GM18505 (cell line): ENCODE data around the gene MYT1.
"Not testable (repeated sequence)": the region's sequence is repeated elsewhere in the genome, so short reads cannot be mapped to it uniquely, and the experiment has no call there.

Experiments used
- ATAC-seq: cut with Tn5 transposase; IDR thresholded peaks from one replicate; pipeline ENCODE4 v1.9.1; 2021; ENCODE audit not compliant: unreplicated experiment
- POLR2A ChIP-seq: IDR thresholded peaks from 4 replicates; pipeline ENCODE4 v1.6.1; 2011; ENCODE audit warnings: borderline replicate concordance; ENCODE audit not compliant: insufficient read depth, insufficient read length; ENCODE audit errors: extremely low read depth

Gene MYT1

DNA sequence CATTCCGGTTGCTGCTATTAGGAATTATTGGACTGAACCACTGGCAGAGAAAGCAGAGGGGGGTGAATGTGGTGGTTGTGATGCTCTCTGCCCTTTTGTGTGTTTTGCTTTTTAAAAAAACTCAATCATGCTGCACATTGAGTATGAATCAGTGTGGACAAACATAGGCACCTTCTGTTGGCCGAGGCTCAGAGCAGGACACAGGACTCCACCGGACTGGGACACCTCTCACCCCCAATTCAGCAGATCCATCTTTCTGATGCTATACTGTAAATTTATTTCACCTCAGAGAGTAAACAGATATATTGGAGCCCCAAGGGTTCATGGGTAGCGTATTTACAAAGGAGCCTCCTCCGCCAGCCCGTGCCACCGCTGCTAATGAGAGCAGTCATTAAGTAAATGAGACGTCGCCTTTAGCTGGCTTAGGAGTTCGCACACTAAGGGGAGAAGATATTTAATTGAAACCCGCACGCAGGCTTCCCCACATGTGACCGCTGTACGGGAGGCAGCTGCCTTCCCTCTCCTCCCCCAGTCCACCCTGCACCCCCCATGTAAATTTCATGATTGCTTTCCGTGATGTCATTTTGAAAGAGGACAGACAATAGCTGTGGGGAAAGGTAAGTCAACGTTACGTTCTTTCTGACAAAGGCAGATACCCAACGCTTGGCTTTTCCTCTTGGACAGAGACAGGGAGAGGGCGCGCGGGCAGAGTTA, at the start of gene MYT1:
Gene MYT1, plus strand, starts transcription at position 330 of the 714 bp plus-strand sequence. CDS start 34,410 bp downstream, outside the sequence.
- TF ChIP-seq POLR2A, result no peak
- ATAC-seq, result no peak

DNA sequence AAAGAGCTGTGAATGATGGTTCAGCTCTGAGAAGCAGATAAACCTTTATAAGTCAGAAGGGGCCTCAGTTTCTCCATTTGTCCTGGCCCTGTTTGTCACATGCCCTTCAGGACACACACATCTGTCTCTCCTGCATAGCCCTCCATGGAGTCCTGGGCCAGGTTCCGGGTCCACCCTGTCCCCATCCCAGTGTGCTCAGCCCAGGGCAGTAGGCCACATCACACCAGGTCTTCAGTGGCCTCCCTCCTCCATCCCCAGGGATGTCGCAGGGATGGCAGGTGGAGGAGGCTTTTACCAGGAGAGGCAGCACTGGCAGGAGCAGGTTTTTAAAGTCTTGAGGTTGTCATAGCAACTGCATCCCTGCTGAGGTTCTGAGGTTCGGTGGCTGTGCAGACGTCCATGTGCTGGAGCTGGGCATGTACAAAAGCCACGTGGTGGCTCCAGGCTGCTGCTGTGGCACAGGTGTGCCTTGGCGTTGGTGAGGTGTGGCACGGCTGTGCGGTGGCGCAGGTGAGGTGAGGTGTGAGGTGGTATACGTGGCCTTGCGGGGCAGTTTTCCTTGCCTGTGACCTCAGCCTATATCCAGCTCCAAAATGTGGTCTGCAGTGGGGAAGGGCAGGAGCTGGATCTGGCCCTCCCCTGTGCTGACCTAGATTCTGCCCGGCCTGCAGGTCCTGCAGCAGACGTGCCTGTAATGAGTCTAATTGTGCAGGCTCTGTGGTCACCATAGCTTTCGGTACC, 48.9 kb upstream of the MYT1 start:
- no peak for ATAC-seq
- no peak for TF ChIP-seq POLR2A

GRCh38 chr20:64116016-64116415, 48.2 kb upstream of the MYT1 start:
- ATAC-seq, result no peak
- TF ChIP-seq POLR2A, result no peak

DNA sequence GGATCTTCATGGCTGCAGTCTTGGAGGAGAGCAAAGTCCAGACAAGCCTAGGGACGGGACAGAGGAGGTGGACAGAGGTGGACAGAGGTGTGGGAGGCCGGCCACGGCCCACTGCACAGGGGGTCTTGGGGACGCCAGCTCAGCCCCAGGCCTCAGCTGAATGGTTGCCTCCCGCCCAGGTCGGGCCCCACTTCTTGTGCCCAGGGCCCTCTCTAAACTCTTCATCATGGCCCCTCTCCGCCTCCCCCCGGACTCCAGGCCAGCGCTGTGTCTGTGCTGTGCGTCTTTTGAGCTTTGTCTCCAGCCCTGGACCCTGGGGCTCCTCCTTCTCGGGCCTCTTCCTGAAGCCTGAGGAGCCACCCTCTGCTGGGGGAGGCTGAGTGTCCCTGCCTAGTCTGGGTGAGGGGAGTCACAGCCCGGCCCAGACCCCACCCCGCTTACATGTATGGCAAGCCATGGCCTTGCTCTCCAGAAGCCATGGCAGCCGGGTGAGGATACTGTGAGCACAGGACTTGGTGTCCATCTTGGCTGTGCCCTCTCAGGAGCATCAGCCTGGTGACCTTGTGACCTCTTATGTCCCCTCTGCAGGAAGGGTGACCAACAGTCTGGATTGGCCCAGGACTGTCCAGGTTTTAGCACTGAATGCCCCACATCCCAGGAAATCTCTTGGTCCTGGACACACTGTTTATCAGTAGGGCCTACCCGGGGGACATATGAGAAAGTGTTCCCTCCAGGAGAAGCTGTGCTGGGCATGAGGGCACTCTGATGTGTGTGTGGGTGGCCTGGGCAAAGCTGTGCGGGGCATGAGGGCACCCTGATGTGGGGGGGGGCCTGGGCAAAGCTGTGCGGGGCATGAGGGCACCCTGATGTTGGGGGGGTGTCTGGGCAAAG, 47.5 kb upstream of the MYT1 start:
- TF ChIP-seq POLR2A, result no peak
- no peak for ATAC-seq

DNA sequence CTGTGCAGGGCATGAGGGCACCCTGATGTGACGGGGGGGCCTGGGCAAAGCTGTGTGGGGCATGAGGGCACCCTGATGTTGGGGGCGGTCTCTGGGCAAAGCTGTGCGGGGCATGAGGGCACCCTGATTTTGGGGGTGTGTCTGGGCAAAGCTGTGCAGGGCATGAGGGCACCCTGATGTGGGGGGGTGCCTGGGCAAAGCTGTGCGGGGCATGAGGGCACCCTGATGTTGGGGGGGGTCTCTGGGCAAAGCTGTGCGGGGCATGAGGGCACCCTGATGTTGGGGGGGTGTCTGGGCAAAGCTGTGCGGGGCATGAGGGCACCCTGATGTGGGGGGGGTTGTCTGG, 46.8 kb upstream of the MYT1 start:
- not testable (repeated sequence) for ATAC-seq

- ATAC-seq, result no peak
These were observed 45.0 kb upstream of the MYT1 start for GRCh38 chr20:64119301-64119680.

GRCh38 chr20:64119681-64120341, 44.4 kb upstream of the MYT1 start:
- no peak for TF ChIP-seq POLR2A
- ATAC-seq, result no peak

More at GRCh38 chr20:64119301-64119680, 45.0 kb upstream of the MYT1 start:
- no peak for TF ChIP-seq POLR2A

DNA sequence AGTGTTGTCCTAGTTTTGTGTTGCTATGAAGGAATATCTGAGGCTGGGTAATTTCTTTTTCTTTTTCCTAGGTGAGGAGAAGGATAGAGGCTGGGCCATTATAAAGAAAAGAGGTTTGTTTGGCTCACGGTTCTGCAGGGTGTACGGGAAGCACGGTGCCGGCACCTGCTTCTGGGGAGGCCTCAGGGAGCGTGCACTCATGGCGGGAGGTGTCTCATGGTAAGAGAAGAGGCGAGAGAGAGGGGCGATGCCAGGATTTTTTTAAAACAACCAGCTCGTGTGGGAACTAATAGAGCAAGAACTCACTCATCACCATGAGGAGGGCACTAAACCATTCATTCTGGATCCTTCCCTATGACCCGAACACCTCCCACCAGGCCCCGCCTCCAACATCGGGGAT, 42.7 kb upstream of the MYT1 start:
- TF ChIP-seq POLR2A, result no peak
- no peak for ATAC-seq

DNA sequence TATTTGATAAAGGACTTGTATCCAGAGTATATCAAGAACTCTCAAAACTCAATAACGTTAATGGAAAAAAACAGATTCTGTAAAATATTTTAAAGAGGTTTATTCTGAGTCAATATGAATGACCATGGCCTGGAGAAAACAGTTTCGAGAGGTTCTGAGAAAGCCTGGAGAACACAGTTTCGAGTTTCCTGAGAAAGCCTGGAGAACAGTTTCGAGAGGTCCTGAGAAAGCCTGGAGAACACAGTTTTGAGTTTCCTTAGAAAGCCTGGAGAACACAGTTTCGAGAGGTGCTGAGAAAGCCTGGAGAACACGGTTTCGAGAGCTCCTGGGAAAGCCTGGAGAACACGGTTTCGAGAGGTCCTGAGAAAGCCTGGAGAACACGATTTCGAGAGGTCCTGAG, 41.3 kb upstream of the MYT1 start:
- not testable (repeated sequence) for ATAC-seq

DNA sequence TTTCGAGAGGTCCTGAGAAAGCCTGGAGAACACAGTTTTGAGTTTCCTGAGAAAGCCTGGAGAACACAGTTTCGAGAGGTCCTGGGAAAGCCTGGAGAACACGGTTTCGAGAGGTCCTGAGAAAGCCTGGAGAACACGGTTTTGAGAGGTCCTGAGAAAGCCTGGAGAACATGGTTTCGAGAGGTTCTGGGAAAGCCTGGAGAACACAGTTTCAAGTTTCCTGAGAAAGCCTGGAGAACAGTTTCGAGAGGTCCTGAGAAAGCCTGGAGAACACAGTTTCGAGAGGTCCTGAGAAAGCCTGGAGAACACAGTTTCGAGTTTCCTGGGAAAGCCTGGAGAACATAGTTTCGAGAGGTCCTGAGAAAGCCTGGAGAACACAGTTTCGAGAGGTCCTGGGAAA, 40.7 kb upstream of the MYT1 start:
- ATAC-seq, result not testable (repeated sequence)

DNA sequence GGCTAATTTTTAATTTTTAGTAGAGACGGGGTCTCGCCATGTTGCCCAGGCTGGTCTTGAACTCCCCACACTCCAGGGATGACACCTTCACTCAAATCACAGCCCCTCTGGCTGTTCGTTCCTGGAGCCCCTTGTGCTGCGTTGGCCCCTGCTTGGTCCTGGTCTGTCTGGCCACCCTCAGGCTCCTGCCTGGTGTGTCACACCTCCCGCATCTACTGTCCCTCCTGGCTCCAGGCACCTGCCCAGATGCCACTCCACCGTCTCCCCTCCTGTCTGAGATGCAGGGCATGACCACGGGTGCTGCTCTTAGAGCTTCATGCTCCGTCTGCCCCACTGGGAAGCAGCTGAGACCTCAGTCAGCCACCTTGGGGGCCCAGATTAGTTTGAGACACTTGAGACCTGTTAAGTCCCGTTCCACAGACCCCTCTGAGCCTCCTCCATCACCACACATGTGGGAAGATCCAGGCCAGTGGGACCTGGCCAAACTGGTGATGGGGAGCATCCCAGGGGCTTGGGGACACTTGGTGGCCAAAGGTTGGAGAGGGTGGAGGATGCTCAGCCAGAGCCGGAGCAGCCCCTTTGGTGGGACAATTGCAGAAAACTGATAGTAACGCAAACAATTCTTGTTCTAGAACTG, 35.0 kb upstream of the MYT1 start:
- ATAC-seq, result no peak
- TF ChIP-seq POLR2A, result no peak

DNA sequence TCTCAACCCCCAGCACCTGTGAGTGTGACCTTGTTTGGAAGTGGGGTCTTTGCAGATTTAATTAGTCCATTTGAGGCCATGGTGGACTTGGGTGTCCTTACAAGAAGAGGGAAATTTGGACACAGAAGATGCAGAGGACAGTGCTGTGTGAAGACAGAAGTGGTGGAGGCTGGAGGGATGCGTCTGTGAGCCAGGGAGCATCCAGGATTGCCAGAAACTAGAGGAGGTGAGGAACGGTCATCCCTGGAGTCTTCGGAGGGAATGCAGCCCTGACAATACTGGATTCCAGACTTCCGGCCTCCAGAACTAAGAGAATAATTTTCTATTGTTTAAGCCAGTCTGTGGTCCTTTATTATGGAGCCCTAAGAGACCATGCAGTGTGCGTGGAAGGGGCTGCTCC, 34.0 kb upstream of the MYT1 start:
- TF ChIP-seq POLR2A, result no peak
- ATAC-seq, result no peak

- ATAC-seq, result no peak
- TF ChIP-seq POLR2A, result no peak
These were observed 33.4 kb upstream of the MYT1 start for GRCh38 chr20:64130876-64131275.
